Activated naive CD8-positive, alpha-beta T cell treated with anti-CD3 and anti-CD28 coated beads, Interleukin-2, amount 10 ng/mL, durations not matched to agents 7 days and 5 days (primary cell): ENCODE results near the gene SIRPA. TPM values are rescaled to one million over a fixed set of nuclear protein-coding genes. Genes with fewer than 3 reads are reported as not detected.

Source experiments
- ATAC-seq: fragments of 150-1000 bp; cut with Tn5 transposase; one replicate; pipeline ENCODE4 v1.10.0; 2021; ENCODE audit warnings: low read depth, moderate library complexity
- POLR2A ChIA-PET: fragments of 350-600 bp; sonication (Branson Sonifier 250); formaldehyde crosslinking; loops from one replicate; lab custom pipeline; 2021; ENCODE audit warnings: antibody characterized with exemption; lab: Charles Lee
- DNase-seq: peaks from one replicate; pipeline ENCODE4 v3.0.0; 2021
- H3K27ac Mint-ChIP-seq: one replicate; pipeline ENCODE4 v1.8.0; 2022; ENCODE audit warnings: mild to moderate bottlenecking, mixed read lengths
- H3K27me3 Mint-ChIP-seq: one replicate; pipeline ENCODE4 v1.8.0; 2022; ENCODE audit warnings: mild to moderate bottlenecking, moderate library complexity, mixed read lengths
- H3K36me3 Mint-ChIP-seq: one replicate; pipeline ENCODE4 v1.8.0; 2021; ENCODE audit warnings: mild to moderate bottlenecking, mixed read lengths
- H3K4me1 Mint-ChIP-seq: one replicate; pipeline ENCODE4 v1.8.0; 2021; ENCODE audit warnings: mixed read lengths
- H3K4me3 Mint-ChIP-seq: one replicate; pipeline ENCODE4 v1.8.0; 2022; ENCODE audit warnings: mild to moderate bottlenecking, moderate library complexity, mixed read lengths
- H3K9me3 Mint-ChIP-seq: one replicate; pipeline ENCODE4 v1.8.0; 2021; ENCODE audit warnings: mixed read lengths
- total RNA-seq, 2 experiments: library from RNA; stranded (reverse); gene quantifications; one replicate each; pipeline ENCODE4 v1.2.3, GENCODE V29; 2021

Gene SIRPA
- total RNA-seq, 2 experiments from 2014 or later: 1.5 to 1.6 TPM

GRCh38 chr20:1860446-1860845 lies 34.8 kb upstream of the SIRPA start:
- DNase-seq (no peak), ATAC-seq (no peak)
- POLR2A ChIA-PET: no interaction called here
- no peaks in the 10 kb centered on the region for H3K36me3 Mint-ChIP-seq
- no peaks in the 10 kb centered on the region for H3K9me3 Mint-ChIP-seq
- no peak overlapping the region for H3K27ac Mint-ChIP-seq
- peaks cover 13% of the 10 kb centered on the region for H3K27me3 Mint-ChIP-seq
- H3K4me1 Mint-ChIP-seq: no peaks in the 10 kb centered on the region
- H3K4me3 Mint-ChIP-seq: no peak overlapping the region

- H3K4me1 Mint-ChIP-seq: no peaks in the 10 kb centered on the region
- no peak overlapping the region for H3K27ac Mint-ChIP-seq
- no peak overlapping the region for H3K4me3 Mint-ChIP-seq
- no peaks in the 10 kb centered on the region for H3K36me3 Mint-ChIP-seq
- peaks cover 10% of the 10 kb centered on the region for H3K27me3 Mint-ChIP-seq
- no peak for ATAC-seq
- DNase-seq: no peak
- POLR2A ChIA-PET: no interaction called here
- H3K9me3 Mint-ChIP-seq: no peaks in the 10 kb centered on the region
Measured at GRCh38 chr20:1861347-1861976, 33.7 kb upstream of the SIRPA start.

- H3K4me1 Mint-ChIP-seq: peaks cover under 1% of the 10 kb centered on the region
- no peaks in the 10 kb centered on the region for H3K36me3 Mint-ChIP-seq
- no peak overlapping the region for H3K27ac Mint-ChIP-seq
- no peaks in the 10 kb centered on the region for H3K9me3 Mint-ChIP-seq
- ATAC-seq (no peak), DNase-seq (no peak)
- H3K4me3 Mint-ChIP-seq: no peak overlapping the region
- H3K27me3 Mint-ChIP-seq: peaks cover 15% of the 10 kb centered on the region
- POLR2A ChIA-PET: no interaction called here
Measured at GRCh38 chr20:1861996-1862662, 33.1 kb upstream of the SIRPA start.

- H3K4me3 Mint-ChIP-seq: no peak overlapping the region
- peaks cover 3% of the 10 kb centered on the region for H3K4me1 Mint-ChIP-seq
- ATAC-seq: no peak
- H3K27me3 Mint-ChIP-seq: peaks cover 19% of the 10 kb centered on the region
- H3K36me3 Mint-ChIP-seq: no peaks in the 10 kb centered on the region
- H3K27ac Mint-ChIP-seq: no peak overlapping the region
- no peaks in the 10 kb centered on the region for H3K9me3 Mint-ChIP-seq
- no peak for DNase-seq
- POLR2A ChIA-PET: no interaction called here
Measured at GRCh38 chr20:1862663-1863053, 32.5 kb upstream of the SIRPA start.

- H3K4me1 Mint-ChIP-seq: peaks cover 5% of the 10 kb centered on the region
Measured at GRCh38 chr20:1863296-1863695, 31.9 kb upstream of the SIRPA start.

GRCh38 chr20:1866834-1867233 lies 28.4 kb upstream of the SIRPA start:
- ATAC-seq (no peak), DNase-seq (no peak)
- Mint-ChIP-seq H3K4me1 (peaks cover 6% of the 10 kb centered on the region), H3K36me3 (no peaks in the 10 kb centered on the region), H3K27ac (no peak overlapping the region), H3K4me3 (no peak overlapping the region), H3K9me3 (no peaks in the 10 kb centered on the region), H3K27me3 (peaks cover 29% of the 10 kb centered on the region)
- POLR2A ChIA-PET: interaction anchor here (0.6 kb wide), 1 partner anchor 16 kb away, joined by 4 read pairs; no protein-coding TSS in a partner anchor

More at GRCh38 chr20:1863296-1863695, 31.9 kb upstream of the SIRPA start:
- POLR2A ChIA-PET: no interaction called here
- ATAC-seq: no peak
- Mint-ChIP-seq H3K9me3 (no peaks in the 10 kb centered on the region), H3K36me3 (no peaks in the 10 kb centered on the region), H3K4me3 (no peak overlapping the region), H3K27me3 (peaks cover 23% of the 10 kb centered on the region), H3K27ac (no peak overlapping the region)
- DNase-seq: no peak

- no peaks in the 10 kb centered on the region for H3K9me3 Mint-ChIP-seq
- H3K36me3 Mint-ChIP-seq: no peaks in the 10 kb centered on the region
- H3K4me1 Mint-ChIP-seq: peaks cover 6% of the 10 kb centered on the region
- ATAC-seq: no peak
- H3K4me3 Mint-ChIP-seq: no peak overlapping the region
- no peak for DNase-seq
- POLR2A ChIA-PET: interaction anchor here (0.6 kb wide), 1 partner anchor 17 kb away, joined by 4 read pairs; no protein-coding TSS in a partner anchor
- peaks cover 29% of the 10 kb centered on the region for H3K27me3 Mint-ChIP-seq
- H3K27ac Mint-ChIP-seq: no peak overlapping the region
Measured at GRCh38 chr20:1867495-1868260, 27.5 kb upstream of the SIRPA start.

GRCh38 chr20:1868856-1869255 lies 26.4 kb upstream of the SIRPA start:
- Mint-ChIP-seq H3K27ac (no peak overlapping the region), H3K27me3 (peaks cover 26% of the 10 kb centered on the region), H3K9me3 (no peaks in the 10 kb centered on the region), H3K4me3 (no peak overlapping the region), H3K36me3 (no peaks in the 10 kb centered on the region), H3K4me1 (peaks cover 6% of the 10 kb centered on the region)
- ATAC-seq (no peak), DNase-seq (no peak)
- POLR2A ChIA-PET: no interaction called here

GRCh38 chr20:1870323-1870722 lies 24.9 kb upstream of the SIRPA start:
- no peaks in the 10 kb centered on the region for H3K36me3 Mint-ChIP-seq
- no peak overlapping the region for H3K4me3 Mint-ChIP-seq
- H3K9me3 Mint-ChIP-seq: no peaks in the 10 kb centered on the region
- POLR2A ChIA-PET: interaction anchor here (1.0 kb wide), 1 partner anchor 487 kb away, joined by 3 read pairs; no protein-coding TSS in a partner anchor
- ATAC-seq (no peak), DNase-seq (no peak)
- peaks cover 24% of the 10 kb centered on the region for H3K27me3 Mint-ChIP-seq
- H3K27ac Mint-ChIP-seq: no peak overlapping the region
- H3K4me1 Mint-ChIP-seq: peaks cover 6% of the 10 kb centered on the region

- no peak overlapping the region for H3K4me3 Mint-ChIP-seq
- peaks cover 24% of the 10 kb centered on the region for H3K27me3 Mint-ChIP-seq
- ATAC-seq (no peak), DNase-seq (no peak)
- H3K27ac Mint-ChIP-seq: no peak overlapping the region
- no peaks in the 10 kb centered on the region for H3K36me3 Mint-ChIP-seq
- peaks cover 6% of the 10 kb centered on the region for H3K4me1 Mint-ChIP-seq
- POLR2A ChIA-PET: interaction anchor here (1.0 kb wide), 1 partner anchor 488 kb away, joined by 3 read pairs; no protein-coding TSS in a partner anchor
- no peaks in the 10 kb centered on the region for H3K9me3 Mint-ChIP-seq
Measured at GRCh38 chr20:1870792-1871550, 24.2 kb upstream of the SIRPA start.

GRCh38 chr20:1871807-1872458 lies 23.3 kb upstream of the SIRPA start:
- POLR2A ChIA-PET: no interaction called here
- H3K36me3 Mint-ChIP-seq: no peaks in the 10 kb centered on the region
- H3K27me3 Mint-ChIP-seq: peaks cover 21% of the 10 kb centered on the region
- ATAC-seq (no peak), DNase-seq (no peak)
- H3K4me3 Mint-ChIP-seq: no peak overlapping the region
- H3K9me3 Mint-ChIP-seq: no peaks in the 10 kb centered on the region
- no peak overlapping the region for H3K27ac Mint-ChIP-seq
- H3K4me1 Mint-ChIP-seq: peaks cover 6% of the 10 kb centered on the region

GRCh38 chr20:1872459-1873097 lies 22.6 kb upstream of the SIRPA start:
- H3K4me3 Mint-ChIP-seq: no peak overlapping the region
- H3K27me3 Mint-ChIP-seq: peaks cover 15% of the 10 kb centered on the region
- no peaks in the 10 kb centered on the region for H3K36me3 Mint-ChIP-seq
- POLR2A ChIA-PET: no interaction called here
- DNase-seq (no peak), ATAC-seq (no peak)
- no peak overlapping the region for H3K27ac Mint-ChIP-seq
- H3K4me1 Mint-ChIP-seq: peaks cover 4% of the 10 kb centered on the region
- no peaks in the 10 kb centered on the region for H3K9me3 Mint-ChIP-seq
